H9 (cell line): ENCODE results near the gene ZNRF1. TPM values are rescaled to one million over a fixed set of nuclear protein-coding genes. Genes with fewer than 3 reads are reported as not detected.

ENCODE experiments used
- DNase-seq: peaks from one replicate; pipeline ENCODE4 v3.0.0-alpha.2; 2017
- H2AFZ ChIP-seq: one replicate; pipeline ENCODE4 v1.6.1; 2013; ENCODE audit warnings: mild to moderate bottlenecking, low read length, control low read depth, moderate library complexity
- H2AK5ac ChIP-seq: 2 replicates; pipeline ENCODE4 v1.6.1; 2013; ENCODE audit warnings: low read length, control low read depth, mixed read lengths; ENCODE audit not compliant: insufficient read length
- H2BK120ac ChIP-seq: one replicate; pipeline ENCODE4 v1.6.1; 2013; ENCODE audit warnings: low read depth, mild to moderate bottlenecking, low read length, control low read depth, inconsistent platforms; ENCODE audit not compliant: poor library complexity, severe bottlenecking
- H2BK12ac ChIP-seq: 2 replicates; pipeline ENCODE4 v1.6.1; 2013; ENCODE audit warnings: low read length, control low read depth, mixed read lengths, low read depth; ENCODE audit not compliant: insufficient read length
- H2BK15ac ChIP-seq: 2 replicates; pipeline ENCODE4 v1.6.1; 2013; ENCODE audit warnings: low read depth, low read length, control low read depth
- H2BK20ac ChIP-seq: one replicate; pipeline ENCODE4 v1.6.1; 2013; ENCODE audit warnings: low read depth, mild to moderate bottlenecking, low read length, control low read depth, inconsistent platforms; ENCODE audit not compliant: poor library complexity, severe bottlenecking
- H2BK5ac ChIP-seq: 2 replicates; pipeline ENCODE4 v1.6.1; 2013; ENCODE audit warnings: low read length, control low read depth, mixed read lengths; ENCODE audit not compliant: insufficient read length
- H3K14ac ChIP-seq: 2 replicates; pipeline ENCODE4 v1.6.1; 2013; ENCODE audit warnings: low read length, control low read depth; ENCODE audit not compliant: insufficient read depth
- H3K18ac ChIP-seq: 2 replicates; pipeline ENCODE4 v1.6.1; 2013; ENCODE audit warnings: low read depth, mild to moderate bottlenecking, mixed read lengths, low read length, control low read depth; ENCODE audit not compliant: insufficient read length
- H3K23ac ChIP-seq: 2 replicates; pipeline ENCODE4 v1.6.1; 2013; ENCODE audit warnings: low read length, control low read depth, mixed read lengths, low read depth; ENCODE audit not compliant: insufficient read length
- H3K23me2 ChIP-seq: 2 replicates; pipeline ENCODE4 v1.6.1; 2013; ENCODE audit warnings: low read depth, mild to moderate bottlenecking, mixed read lengths, low read length, control low read depth; ENCODE audit not compliant: insufficient read length, poor library complexity, severe bottlenecking
- H3K27ac ChIP-seq: 2 replicates; pipeline ENCODE4 v1.5.1; 2013; ENCODE audit warnings: low read length, control low read depth, mixed read lengths, low read depth; ENCODE audit not compliant: insufficient read length
- H3K27me3 ChIP-seq: 2 replicates; pipeline ENCODE4 v1.6.1; 2013; ENCODE audit warnings: low read length, control low read depth, inconsistent platforms; ENCODE audit not compliant: insufficient read depth
- H3K4ac ChIP-seq: 2 replicates; pipeline ENCODE4 v1.6.1; 2013; ENCODE audit warnings: low read depth, mild to moderate bottlenecking, control low read depth, inconsistent platforms, low read length, moderate library complexity
- H3K4me1 ChIP-seq: 2 replicates; pipeline ENCODE4 v1.6.1; 2013; ENCODE audit warnings: low read length, control low read depth, inconsistent platforms; ENCODE audit not compliant: insufficient read depth
- H3K4me2 ChIP-seq: 2 replicates; pipeline ENCODE4 v1.6.1; 2013; ENCODE audit warnings: low read length, control low read depth, mixed read lengths; ENCODE audit not compliant: insufficient read length, insufficient read depth
- H3K56ac ChIP-seq: 2 replicates; pipeline ENCODE4 v1.6.1; 2013; ENCODE audit warnings: low read depth, mild to moderate bottlenecking, mixed read lengths, low read length, control low read depth; ENCODE audit not compliant: insufficient read length
- H3K79me1 ChIP-seq: 2 replicates; pipeline ENCODE4 v1.6.1; 2013; ENCODE audit warnings: low read depth, mild to moderate bottlenecking, moderate library complexity, low read length, control low read depth, inconsistent platforms; ENCODE audit not compliant: insufficient read depth, poor library complexity, severe bottlenecking
- H3K79me2 ChIP-seq: 2 replicates; pipeline ENCODE4 v1.6.1; 2013; ENCODE audit warnings: low read length, control low read depth, inconsistent platforms; ENCODE audit not compliant: insufficient read depth
- H3K9ac ChIP-seq: 2 replicates; pipeline ENCODE4 v1.6.1; 2013; ENCODE audit warnings: low read length, control low read depth, mixed read lengths; ENCODE audit not compliant: insufficient read length; ENCODE audit errors: extremely low read depth
- H3K9me3 ChIP-seq: one replicate; pipeline ENCODE4 v1.6.1; 2013; ENCODE audit warnings: low read depth, low read length, inconsistent platforms; ENCODE audit not compliant: control insufficient read depth
- H3T11ph ChIP-seq: one replicate; pipeline ENCODE4 v1.6.1; 2013; ENCODE audit warnings: mild to moderate bottlenecking, low read length, control low read depth, inconsistent platforms
- H4K20me1 ChIP-seq: one replicate; pipeline ENCODE4 v1.6.1; 2013; ENCODE audit not compliant: control insufficient read depth, insufficient read length, insufficient read depth
- H4K5ac ChIP-seq: 2 replicates; pipeline ENCODE4 v1.6.1; 2013; ENCODE audit warnings: low read depth, mild to moderate bottlenecking, mixed read lengths, low read length, control low read depth; ENCODE audit not compliant: insufficient read length
- H4K8ac ChIP-seq: replicated peaks from 2 replicates; pipeline ENCODE4 v1.6.1; 2013; ENCODE audit warnings: low read length, control low read depth, mixed read lengths, low read depth; ENCODE audit not compliant: insufficient read length
- H4K91ac ChIP-seq: 2 replicates; pipeline ENCODE4 v1.6.1; 2013; ENCODE audit warnings: low read depth, mild to moderate bottlenecking, moderate library complexity, mixed read lengths, low read length, control low read depth; ENCODE audit not compliant: insufficient read length
- H3K27ac Mint-ChIP-seq, 3 experiments: 2 replicates in 2 of 3; 3 replicates in 1 of 3; pipeline ENCODE4 v1.8.0; 2020 to 2021; ENCODE audit warnings: mixed read lengths in 3 of 3, mild to moderate bottlenecking in 1 of 3, moderate library complexity in 1 of 3
- H3K27me3 Mint-ChIP-seq: 2 replicates; pipeline ENCODE4 v1.8.0; 2021; ENCODE audit warnings: low read depth, mild to moderate bottlenecking, moderate library complexity, mixed read lengths
- H3K36me3 Mint-ChIP-seq, 3 experiments: 2 replicates in 2 of 3; 3 replicates in 1 of 3; pipeline ENCODE4 v1.8.0; 2020 to 2021; ENCODE audit warnings: low read depth in 3 of 3, mixed read lengths in 3 of 3; ENCODE audit not compliant: insufficient read depth in 1 of 3
- H3K4me1 Mint-ChIP-seq, 2 experiments: 2 replicates each; pipeline ENCODE4 v1.8.0; 2020; ENCODE audit warnings: mixed read lengths in 2 of 2
- H3K4me3 Mint-ChIP-seq, 2 experiments: 2 replicates in 1 of 2; 3 replicates in 1 of 2; pipeline ENCODE4 v1.8.0; 2020 to 2021; ENCODE audit warnings: mild to moderate bottlenecking in 2 of 2, mixed read lengths in 2 of 2, moderate library complexity in 1 of 2
- H3K9me3 Mint-ChIP-seq, 2 experiments: 2 replicates in 1 of 2; 3 replicates in 1 of 2; pipeline ENCODE4 v1.8.0; 2020; ENCODE audit warnings: mild to moderate bottlenecking in 2 of 2, mixed read lengths in 2 of 2, moderate library complexity in 1 of 2
- WGBS: extraction: QIAGEN DNeasy Blood & Tissue Kit; methylation state at CpG from one replicate; pipeline ENCODE4 v1.1.7; 2013; ENCODE audit warnings: missing lambda C conversion rate, low lambda C conversion rate, mixed read lengths; ENCODE audit not compliant: insufficient read length; ENCODE audit errors: extremely low coverage; 5-methylcytosine and 5-hydroxymethylcytosine counted together
- total RNA-seq: library from RNA; stranded (reverse); gene quantifications from 2 replicates; pipeline ENCODE4 v1.2.1, GENCODE V29; 2021
- TF ChIP-seq, protein P1 (sequence below): fragments of 200-600 bp; sonication (generic); conservative IDR thresholded peaks from 3 replicates; pipeline ENCODE4 v1.8.0; 2021; ENCODE audit warnings: antibody characterized with exemption, mild to moderate bottlenecking

The ZNRF1 gene
- total RNA-seq, 1 experiment from 2014 or later = 49.6 TPM

DNA sequence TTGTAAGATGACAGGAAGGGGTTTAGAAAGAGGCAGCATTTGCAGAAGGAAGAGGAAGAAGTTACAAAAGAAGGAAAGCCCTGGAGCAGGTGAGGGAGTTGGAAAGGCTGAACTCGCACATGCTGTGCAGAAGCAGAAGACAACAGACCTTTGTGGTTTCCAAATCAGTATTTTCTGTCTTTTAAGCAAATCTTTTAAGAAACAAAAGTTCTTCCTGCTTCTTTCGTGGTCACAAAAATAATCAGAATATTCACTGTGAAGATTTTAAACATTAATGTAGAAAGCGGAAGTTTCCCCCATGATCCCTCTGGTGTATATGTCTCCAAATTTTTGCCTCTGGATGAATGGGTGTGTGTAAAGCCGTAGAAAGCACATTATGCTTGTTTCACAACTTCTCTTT, 25.8 kb downstream of the ZNRF1 start:
- H3K9me3 ChIP-seq = no peaks in the 10 kb centered on the region
- Mint-ChIP-seq H3K27me3 (no peaks in the 10 kb centered on the region), H3K27ac (peak overlapping the region in 2 of 3 experiments; percentile 44 to 62; a peak in 4 of 7 replicates), H3K9me3 (peaks cover 21 to 24% of the 10 kb centered on the region in 2 experiments), H3K4me3 (no peak overlapping the region), H3K4me1 (peaks cover 4 to 10% of the 10 kb centered on the region in 2 experiments; a peak in 3 of 4 replicates), H3K36me3 (peaks cover 23 to 34% (median 26%) of the 10 kb centered on the region in 3 experiments)
- no peak overlapping the region for H3K18ac ChIP-seq
- no peak for DNase-seq
- H4K5ac ChIP-seq = no peak overlapping the region
- H4K91ac ChIP-seq = no peak overlapping the region
- no peak overlapping the region for H2BK15ac ChIP-seq
- H3K56ac ChIP-seq = no peak overlapping the region
- TF ChIP-seq, protein P1, sequence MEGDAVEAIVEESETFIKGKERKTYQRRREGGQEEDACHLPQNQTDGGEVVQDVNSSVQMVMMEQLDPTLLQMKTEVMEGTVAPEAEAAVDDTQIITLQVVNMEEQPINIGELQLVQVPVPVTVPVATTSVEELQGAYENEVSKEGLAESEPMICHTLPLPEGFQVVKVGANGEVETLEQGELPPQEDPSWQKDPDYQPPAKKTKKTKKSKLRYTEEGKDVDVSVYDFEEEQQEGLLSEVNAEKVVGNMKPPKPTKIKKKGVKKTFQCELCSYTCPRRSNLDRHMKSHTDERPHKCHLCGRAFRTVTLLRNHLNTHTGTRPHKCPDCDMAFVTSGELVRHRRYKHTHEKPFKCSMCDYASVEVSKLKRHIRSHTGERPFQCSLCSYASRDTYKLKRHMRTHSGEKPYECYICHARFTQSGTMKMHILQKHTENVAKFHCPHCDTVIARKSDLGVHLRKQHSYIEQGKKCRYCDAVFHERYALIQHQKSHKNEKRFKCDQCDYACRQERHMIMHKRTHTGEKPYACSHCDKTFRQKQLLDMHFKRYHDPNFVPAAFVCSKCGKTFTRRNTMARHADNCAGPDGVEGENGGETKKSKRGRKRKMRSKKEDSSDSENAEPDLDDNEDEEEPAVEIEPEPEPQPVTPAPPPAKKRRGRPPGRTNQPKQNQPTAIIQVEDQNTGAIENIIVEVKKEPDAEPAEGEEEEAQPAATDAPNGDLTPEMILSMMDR = no peak
- H4K20me1 ChIP-seq = no peaks in the 10 kb centered on the region
- no peak overlapping the region for H2BK120ac ChIP-seq
- H3K27ac ChIP-seq = no peak overlapping the region
- no peak overlapping the region for H4K8ac ChIP-seq
- H3T11ph ChIP-seq = no peak overlapping the region
- no peak overlapping the region for H2AK5ac ChIP-seq
- no peak overlapping the region for H3K4me2 ChIP-seq
- H3K14ac ChIP-seq = no peak overlapping the region
- peaks cover 7% of the 10 kb centered on the region; the same call in 1 of the 2 replicates for H3K79me2 ChIP-seq
- no peak overlapping the region for H2BK20ac ChIP-seq
- no peak overlapping the region for H2BK12ac ChIP-seq
- H3K23me2 ChIP-seq = no peaks in the 10 kb centered on the region
- no peak overlapping the region for H3K4ac ChIP-seq
- H3K23ac ChIP-seq = no peak overlapping the region
- H3K79me1 ChIP-seq = peaks cover 7% of the 10 kb centered on the region
- no peak overlapping the region for H3K9ac ChIP-seq
- H3K4me1 ChIP-seq = peaks cover 6% of the 10 kb centered on the region; the same call in 1 of the 2 replicates
- no peak overlapping the region for H2AFZ ChIP-seq
- H2BK5ac ChIP-seq = no peak overlapping the region
- WGBS = no CpG with 5 or more reads among the region's 4 CpGs
- no peaks in the 10 kb centered on the region for H3K27me3 ChIP-seq
